NAMALWA (cell line): ENCODE results near the gene CD44.

Experiments
- DNase-seq: peaks from one replicate; pipeline ENCODE4 v3.0.0-alpha.2; 2015; ENCODE audit warnings: low spot score

Gene CD44

GRCh38 chr11:35262056-35262455 lies 123.1 kb downstream of the CD44 start:
- DNase-seq: no peak

GRCh38 chr11:35262735-35263134 lies 123.8 kb downstream of the CD44 start:
- no peak for DNase-seq

- DNase-seq: no peak
Observed at GRCh38 chr11:35265755-35266454, 126.9 kb downstream of the CD44 start.

GRCh38 chr11:35267504-35267903 lies 128.5 kb downstream of the CD44 start:
- no peak for DNase-seq

GRCh38 chr11:35270342-35270741 lies 131.4 kb downstream of the CD44 start:
- no peak for DNase-seq

- DNase-seq: no peak
Observed at GRCh38 chr11:35271031-35271430, 132.1 kb downstream of the CD44 start.

- no peak for DNase-seq
Observed at GRCh38 chr11:35272391-35272902, 133.5 kb downstream of the CD44 start.

GRCh38 chr11:35274909-35275785 lies 136.2 kb downstream of the CD44 start:
- DNase-seq: no peak

GRCh38 chr11:35275786-35276170 lies 136.8 kb downstream of the CD44 start:
- no peak for DNase-seq

GRCh38 chr11:35276396-35277145 lies 137.6 kb downstream of the CD44 start:
- DNase-seq: no peak

GRCh38 chr11:35277827-35278226 lies 138.9 kb downstream of the CD44 start:
- DNase-seq: no peak

- DNase-seq: no peak
Observed at GRCh38 chr11:35280727-35281126, 141.8 kb downstream of the CD44 start.

GRCh38 chr11:35281169-35281688 lies 142.3 kb downstream of the CD44 start:
- DNase-seq: no peak
